ENCODE measurements around the gene ERN1. TPM values are rescaled to one million over a fixed set of nuclear protein-coding genes. Genes with fewer than 3 reads are reported as not detected.

The ERN1 gene
- total and polyA plus RNA-seq, 2 of the 8 experiments (the other 6 are each of a cell fraction or from before 2014, with no cell fraction given) = 1.8 to 3.9 TPM

DNA sequence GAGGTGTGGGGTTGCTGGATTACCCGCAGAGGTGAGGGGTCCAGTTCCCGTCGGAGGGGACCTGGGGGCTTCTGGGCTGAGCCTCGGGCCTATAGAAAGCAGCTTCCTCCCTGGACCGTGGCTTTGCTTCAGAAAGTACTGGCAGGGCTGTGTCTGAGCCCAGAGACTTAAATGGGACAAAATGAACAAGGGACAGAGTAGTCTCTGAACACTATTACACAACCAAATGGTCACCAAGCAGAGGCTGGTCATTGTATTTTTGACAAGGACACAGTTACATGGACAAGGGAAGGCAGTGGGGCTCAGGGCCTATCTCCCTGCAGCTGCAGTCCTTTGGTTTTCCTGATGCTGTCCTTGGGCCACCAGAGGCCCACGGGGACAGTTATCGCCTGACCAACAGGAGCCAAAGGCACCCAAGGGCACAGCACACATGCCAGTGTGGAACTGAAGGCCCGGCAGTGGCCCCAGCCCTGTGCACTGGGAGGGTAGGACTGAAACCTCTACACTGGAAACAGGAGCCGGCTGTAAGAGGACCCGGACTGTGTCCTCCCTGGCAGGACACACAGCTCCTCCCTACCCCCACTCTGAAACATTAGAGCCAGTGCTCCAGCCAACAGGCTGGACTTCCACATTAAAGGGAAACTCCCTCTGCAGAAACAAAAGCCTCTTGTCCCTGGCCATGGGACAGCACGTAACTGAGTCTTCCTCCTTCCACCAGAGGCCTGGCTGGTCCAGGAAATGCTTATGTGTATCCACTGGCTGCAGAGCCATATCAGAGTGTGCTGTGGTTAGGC is 26.0 kb upstream of the ERN1 start:
- FAIRE-seq = no peak
- H3K79me2 ChIP-seq (ENCODE audit: control insufficient read depth in 1 of 2, insufficient read depth in 2 of 2, low read length in 2 of 2) = no peaks in the 10 kb centered on the region
- H3K56ac ChIP-seq (replicated peaks; ENCODE audit: insufficient read length, low read depth, low read length) = no peak overlapping the region
- H3K18ac ChIP-seq (ENCODE audit: extremely low read depth, low read length) = no peak overlapping the region
- no peak overlapping the region for H3K4me2 ChIP-seq (ENCODE audit: insufficient read depth in 1 of 2, low read depth in 2 of 2, low read length in 2 of 2)
- no peak overlapping the region for H4K8ac ChIP-seq (ENCODE audit: extremely low read depth, insufficient read depth, low read length)
- no peaks in the 10 kb centered on the region for H3K27me3 ChIP-seq (replicated peaks in 1 of 4; ENCODE audit: control insufficient read depth in 3 of 4, extremely low read depth in 1 of 4, insufficient read depth in 3 of 4, low read length in 3 of 4)
- no peak overlapping the region for H3K4me3 ChIP-seq (ENCODE audit: extremely low read depth in 1 of 4, insufficient read depth in 2 of 4, low read depth in 3 of 4, low read length in 4 of 4)
- no peak overlapping the region for H2BK5ac ChIP-seq (ENCODE audit: low read depth, low read length)
- no peak overlapping the region for H2AFZ ChIP-seq (ENCODE audit: low read length)
- no peaks in the 10 kb centered on the region for H3K9me3 ChIP-seq (ENCODE audit: insufficient read depth in 2 of 2, low read depth in 1 of 2, low read length in 1 of 2)
- H4K5ac ChIP-seq (ENCODE audit: insufficient read length, low read depth, low read length) = no peak overlapping the region
- no peak overlapping the region for H3K14ac ChIP-seq (ENCODE audit: insufficient read length)
- peaks cover 0 to 6% (median 3%) of the 10 kb centered on the region in 4 experiments; a peak in 3 of 7 replicates for H3K4me1 ChIP-seq (replicated peaks in 1 of 4; ENCODE audit: control insufficient read depth in 3 of 4, insufficient read depth in 4 of 4, low read length in 3 of 4)
- H4K91ac ChIP-seq (replicated peaks; ENCODE audit: insufficient read length, low read length) = no peak overlapping the region
- peaks cover 0 to 3% (median 1%) of the 10 kb centered on the region in 4 experiments; a peak in 3 of 8 replicates for H3K36me3 ChIP-seq (ENCODE audit: control insufficient read depth in 2 of 4, insufficient read depth in 4 of 4, low read length in 3 of 4)
- H4K20me1 ChIP-seq (replicated peaks in 1 of 2; ENCODE audit: control insufficient read depth in 1 of 2, insufficient read depth in 2 of 2, low read length in 2 of 2) = no peaks in the 10 kb centered on the region
- H2BK12ac ChIP-seq (ENCODE audit: low read depth, low read length) = no peak overlapping the region
- no peak overlapping the region for H2BK20ac ChIP-seq (ENCODE audit: low read length)
- 90% methylated on average over 11 of the region's 11 CpGs; no CpG with 5 or more reads in 1 of the 2 experiments for WGBS, 2 experiments (ENCODE audit: extremely low coverage in 1 of 2, insufficient coverage in 1 of 2, insufficient read length in 1 of 2, insufficient replicate concordance in 2 of 2, low coverage in 1 of 2, low lambda C conversion rate in 2 of 2, missing lambda C conversion rate in 1 of 2)
- no peak overlapping the region for H2BK15ac ChIP-seq (ENCODE audit: low read length)
- H3K27ac ChIP-seq (ENCODE audit: low read depth, low read length) = no peak overlapping the region
- no peak overlapping the region for H3K23ac ChIP-seq (ENCODE audit: insufficient read length)
- ChIA-PET CTCF (ENCODE audit: partially characterized antibody) (interaction anchor here (0.7 to 1.5 kb wide), 5 partner anchors 9 to 125 kb away, joined by 3 to 4 read pairs (median 3); no protein-coding TSS in a partner anchor), POLR2A (ENCODE audit: partially characterized antibody) (interaction anchor here (16.8 kb wide), 1 partner anchor 10 kb away, joined by 193 read pairs; no protein-coding TSS in a partner anchor)
- H3K23me2 ChIP-seq (ENCODE audit: low read depth, low read length) = no peaks in the 10 kb centered on the region; the same call in 1 of the 2 replicates
- no peak overlapping the region for H2AK5ac ChIP-seq (ENCODE audit: low read depth, low read length)
- H3K79me1 ChIP-seq (ENCODE audit: low read depth, low read length) = no peaks in the 10 kb centered on the region
- no peak overlapping the region for H3K4ac ChIP-seq (replicated peaks; ENCODE audit: insufficient read length, low read depth, low read length)
- DNase-seq (ENCODE audit: low read depth in 1 of 2, low spot score in 2 of 2) = no peak
- no peak overlapping the region for H2BK120ac ChIP-seq (replicated peaks; ENCODE audit: low read depth, low read length)
- H3K9ac ChIP-seq (replicated peaks in 1 of 4; ENCODE audit: extremely low read depth in 1 of 4, low read depth in 3 of 4, low read length in 3 of 4) = no peak overlapping the region
- TF ChIP-seq POLR2AphosphoS5 (IDR thresholded peaks at IDR 0.05; ENCODE audit: low read depth, low read length) = no peak
- TF ChIP-seq CHD2 (IDR thresholded peaks at IDR 0.05; ENCODE audit: low read length) = no peak
- TF ChIP-seq, protein P1, sequence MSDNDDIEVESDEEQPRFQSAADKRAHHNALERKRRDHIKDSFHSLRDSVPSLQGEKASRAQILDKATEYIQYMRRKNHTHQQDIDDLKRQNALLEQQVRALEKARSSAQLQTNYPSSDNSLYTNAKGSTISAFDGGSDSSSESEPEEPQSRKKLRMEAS (IDR thresholded peaks at IDR 0.05) = no peak
